A549 treated with AZD9567 at 1 μM for 4 hours (cell line): ENCODE measurements around the gene ANAPC2. TPM values are rescaled to one million over a fixed set of nuclear protein-coding genes. Genes with fewer than 3 reads are reported as not detected.

Experiments used
- total RNA-seq: library from RNA; stranded (reverse); fragments of 200-300 nt; extraction: Qiagen RNA extraction; gene quantifications from 5 replicates; pipeline ENCODE4 v1.2.3, GENCODE V29; 2022; ENCODE audit not compliant: insufficient read depth

The ANAPC2 gene, protein sequence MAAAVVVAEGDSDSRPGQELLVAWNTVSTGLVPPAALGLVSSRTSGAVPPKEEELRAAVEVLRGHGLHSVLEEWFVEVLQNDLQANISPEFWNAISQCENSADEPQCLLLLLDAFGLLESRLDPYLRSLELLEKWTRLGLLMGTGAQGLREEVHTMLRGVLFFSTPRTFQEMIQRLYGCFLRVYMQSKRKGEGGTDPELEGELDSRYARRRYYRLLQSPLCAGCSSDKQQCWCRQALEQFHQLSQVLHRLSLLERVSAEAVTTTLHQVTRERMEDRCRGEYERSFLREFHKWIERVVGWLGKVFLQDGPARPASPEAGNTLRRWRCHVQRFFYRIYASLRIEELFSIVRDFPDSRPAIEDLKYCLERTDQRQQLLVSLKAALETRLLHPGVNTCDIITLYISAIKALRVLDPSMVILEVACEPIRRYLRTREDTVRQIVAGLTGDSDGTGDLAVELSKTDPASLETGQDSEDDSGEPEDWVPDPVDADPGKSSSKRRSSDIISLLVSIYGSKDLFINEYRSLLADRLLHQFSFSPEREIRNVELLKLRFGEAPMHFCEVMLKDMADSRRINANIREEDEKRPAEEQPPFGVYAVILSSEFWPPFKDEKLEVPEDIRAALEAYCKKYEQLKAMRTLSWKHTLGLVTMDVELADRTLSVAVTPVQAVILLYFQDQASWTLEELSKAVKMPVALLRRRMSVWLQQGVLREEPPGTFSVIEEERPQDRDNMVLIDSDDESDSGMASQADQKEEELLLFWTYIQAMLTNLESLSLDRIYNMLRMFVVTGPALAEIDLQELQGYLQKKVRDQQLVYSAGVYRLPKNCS
- total RNA-seq, result 23.3 to 39.2 TPM (median 38.3 TPM) in 5 replicates

DNA sequence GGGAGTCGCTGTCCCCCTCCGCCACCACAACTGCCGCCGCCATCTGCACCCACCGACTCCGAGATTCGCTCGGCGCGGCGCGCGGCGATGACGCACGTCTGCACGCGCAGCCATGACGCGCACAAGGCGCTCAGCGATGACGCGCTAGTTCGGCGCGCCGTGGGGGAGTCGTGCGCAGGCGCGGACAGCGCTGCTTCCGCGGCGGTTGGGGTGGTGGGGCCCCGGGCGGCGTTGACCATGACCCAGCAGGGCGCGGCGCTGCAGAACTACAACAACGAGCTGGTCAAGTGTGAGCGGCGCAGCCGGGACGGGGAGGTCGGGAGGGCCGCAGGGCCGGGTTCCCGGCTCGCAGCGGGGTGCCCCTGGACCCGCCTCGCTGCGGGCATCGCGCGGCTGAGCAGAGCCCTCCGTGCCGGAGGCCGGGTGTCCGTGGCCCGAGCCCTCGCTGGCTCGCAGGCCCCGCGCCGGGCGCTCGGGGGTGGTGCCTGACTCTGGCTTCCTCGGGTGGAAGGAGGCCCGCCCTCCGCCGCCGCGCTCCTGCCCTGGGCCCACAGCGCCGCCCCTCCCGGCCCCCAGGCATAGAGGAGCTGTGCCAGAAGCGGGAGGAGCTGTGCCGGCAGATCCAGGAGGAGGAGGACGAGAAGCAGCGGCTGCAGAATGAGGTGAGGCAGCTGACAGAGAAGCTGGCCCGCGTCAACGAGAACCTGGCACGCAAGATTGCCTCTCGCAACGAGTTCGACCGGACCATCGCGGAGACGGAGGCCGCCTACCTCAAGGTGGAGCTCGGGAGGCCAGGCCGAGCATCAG is at the start of gene ANAPC2, which contains the start of gene SSNA1:
TSS of gene ANAPC2 (minus strand) at position 71 of the 807 bp plus-strand sequence. CDS start at position 43, 28 bp downstream.
TSS of gene SSNA1 (plus strand) at position 187 of the 807 bp plus-strand sequence. CDS start at position 238, 51 bp downstream.

DNA sequence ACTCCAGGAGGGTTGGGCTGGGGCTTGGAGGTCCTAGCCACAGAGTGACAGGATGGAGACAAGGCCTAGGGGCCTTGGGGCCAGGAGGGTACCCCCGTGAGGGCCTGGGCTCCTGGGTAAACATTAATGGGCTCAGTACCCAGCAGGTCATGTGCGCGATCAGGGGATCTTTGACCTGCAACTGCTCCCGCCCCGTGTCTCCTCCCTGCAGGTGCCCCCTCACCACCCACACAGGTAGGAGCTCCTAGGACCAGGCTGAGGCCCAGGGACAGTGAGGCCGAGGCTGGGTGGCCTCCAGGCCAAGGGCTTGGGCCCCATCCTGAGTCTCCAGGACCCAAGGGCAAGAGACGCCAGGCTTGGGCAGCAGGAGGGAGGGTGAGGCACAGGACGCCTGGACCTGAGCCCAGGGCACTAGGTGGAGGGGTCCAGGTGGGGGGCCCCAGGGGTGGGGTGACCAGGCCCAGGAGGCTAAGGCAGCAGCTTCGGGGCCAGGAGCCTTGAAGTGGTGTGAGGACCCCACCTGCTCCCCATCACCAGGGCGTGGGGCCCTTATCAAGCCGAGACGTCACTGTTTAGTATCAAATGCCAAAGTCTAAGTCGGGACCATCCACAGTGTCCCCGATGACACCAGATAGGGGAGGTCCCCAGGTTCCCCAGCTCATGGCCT is 42.5 kb upstream of the ANAPC2 start, which contains the start of gene SLC34A3:
TSS of gene SLC34A3 (plus strand) at position 197 of the 667 bp plus-strand sequence. CDS start 802 bp downstream, outside the sequence.

DNA sequence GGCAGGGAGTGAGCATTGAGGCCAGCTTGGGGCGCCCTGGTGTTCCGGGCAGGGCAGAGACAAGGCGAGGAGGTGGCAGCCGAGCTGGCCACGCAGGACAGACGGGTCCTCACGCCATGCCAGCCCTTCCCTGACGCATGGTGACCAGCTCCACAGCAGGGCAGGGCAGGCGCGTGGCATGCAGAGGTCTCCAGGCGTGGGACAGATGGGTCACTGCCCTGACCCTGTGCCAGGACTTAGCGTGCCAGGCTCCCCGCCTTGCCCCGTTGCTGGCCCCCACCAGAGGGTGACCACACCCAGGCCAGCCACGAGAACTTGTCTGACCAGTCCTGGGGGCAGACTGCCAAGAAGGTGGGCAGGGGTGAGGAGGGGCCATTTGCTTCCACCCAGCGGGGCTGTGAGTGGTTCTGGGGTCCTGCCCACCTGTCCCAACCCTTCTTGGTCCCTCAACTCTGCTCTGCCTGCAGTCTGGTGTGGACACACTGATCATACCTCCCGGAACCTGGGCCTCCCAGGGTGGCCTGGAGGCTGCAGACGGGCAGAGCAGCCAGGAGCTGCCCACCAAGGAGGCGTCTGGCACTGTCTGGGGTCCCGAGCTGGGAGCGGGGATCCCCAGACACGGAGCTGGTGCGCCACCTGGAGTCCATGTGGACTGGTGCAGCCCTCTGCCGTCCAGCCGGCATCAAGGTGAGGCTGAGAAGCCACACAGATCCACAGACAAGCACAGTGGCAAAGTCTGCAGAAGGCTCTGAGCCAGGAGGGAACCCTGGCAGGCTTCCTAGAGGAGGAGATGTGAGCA is 38.9 kb upstream of the ANAPC2 start, which contains the start of gene RNF224:
TSS of gene RNF224 (plus strand) at position 449 of the 799 bp plus-strand sequence. CDS start 834 bp downstream, outside the sequence.

DNA sequence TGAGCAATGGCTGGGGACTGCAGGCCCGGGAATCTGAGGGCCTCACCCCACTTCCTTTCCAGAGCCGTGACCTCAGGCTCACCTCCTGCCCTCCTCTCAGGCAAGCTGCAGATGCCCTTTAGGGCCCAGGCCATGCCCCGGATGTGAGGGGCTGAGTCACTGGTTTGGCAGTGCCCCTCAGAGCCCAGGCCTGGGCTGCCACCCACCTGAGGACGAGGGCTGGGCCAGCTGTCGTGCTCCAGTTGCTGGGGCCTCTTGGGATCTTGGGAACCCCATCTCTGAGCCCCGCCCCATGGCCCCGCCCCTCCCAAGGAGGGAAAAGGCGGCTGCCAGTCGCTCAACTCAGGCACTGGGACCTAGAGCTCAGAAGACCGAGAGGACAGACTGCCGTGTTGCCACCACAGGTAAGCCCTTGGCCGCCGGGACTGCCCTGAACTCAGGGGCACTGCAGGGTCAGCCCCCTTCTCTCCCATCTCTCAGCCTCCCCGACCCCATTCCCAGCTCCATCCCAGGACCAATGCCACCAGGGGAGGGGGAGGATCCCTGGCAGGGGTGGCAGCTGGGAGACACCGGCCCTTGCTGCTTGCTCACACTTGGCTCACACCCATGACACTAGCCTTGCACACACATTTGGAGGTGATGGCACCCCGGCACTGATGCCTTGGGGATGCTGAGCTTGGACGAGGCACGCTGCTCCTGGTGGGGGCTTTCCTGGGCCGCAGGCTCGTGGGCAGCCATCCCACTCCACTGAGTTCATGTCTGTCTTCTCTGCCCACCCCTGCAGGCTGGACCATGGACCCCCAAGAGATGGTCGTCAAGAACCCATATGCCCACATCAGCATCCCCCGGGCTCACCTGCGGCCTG is 36.7 kb upstream of the ANAPC2 start, which contains the start of gene CYSRT1:
TSS of gene CYSRT1 (plus strand) at position 345 of the 865 bp plus-strand sequence. CDS start at position 793, 448 bp downstream.

DNA sequence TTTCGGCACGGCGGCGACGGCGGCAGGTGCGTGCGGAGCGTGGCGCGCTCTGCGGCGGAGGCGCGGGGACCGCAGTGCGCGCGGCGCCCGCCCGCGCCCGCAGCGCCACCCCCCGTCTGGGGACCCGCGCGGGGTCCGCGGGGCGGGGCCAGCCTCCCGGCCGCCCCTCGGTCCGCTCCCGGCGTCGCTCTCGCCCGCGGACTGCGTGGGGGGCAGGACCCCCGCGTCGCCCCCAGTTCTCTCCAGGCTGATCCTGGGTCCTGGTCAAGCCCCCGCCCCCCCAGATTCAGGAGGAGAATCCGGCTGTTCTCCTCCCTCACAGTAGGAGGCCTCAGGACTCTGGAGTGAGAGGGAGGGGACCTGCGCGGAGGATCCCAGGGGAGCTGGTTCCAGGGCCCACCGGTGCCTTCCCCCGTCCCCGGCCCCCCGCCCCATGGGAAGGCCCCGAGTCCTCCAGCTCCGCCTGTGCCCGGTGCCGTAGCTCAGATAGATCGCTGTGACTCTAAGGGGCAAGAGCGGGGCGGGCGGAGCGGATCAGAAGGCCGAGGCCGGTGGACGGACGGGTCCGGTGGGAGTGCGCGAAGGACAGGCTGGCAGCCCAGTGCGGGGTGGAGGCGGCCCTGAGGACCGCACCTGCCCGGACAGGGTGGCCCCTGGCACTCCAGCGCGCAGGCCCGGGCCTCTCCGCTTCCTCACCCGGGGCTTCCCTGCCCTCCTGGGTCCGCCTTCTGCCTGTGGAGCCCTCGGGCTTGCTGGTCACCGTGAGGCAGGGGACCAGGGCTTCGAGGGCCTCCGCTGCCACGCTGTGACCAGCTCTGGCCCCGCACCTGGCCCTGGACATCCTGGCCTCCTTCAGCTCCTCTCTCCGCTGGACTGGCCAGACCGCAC is 34.1 kb upstream of the ANAPC2 start, which contains the start of gene RNF208:
TSS of gene RNF208 (minus strand) at position 51 of the 888 bp plus-strand sequence. CDS start 1,028 bp downstream, outside the sequence.

DNA sequence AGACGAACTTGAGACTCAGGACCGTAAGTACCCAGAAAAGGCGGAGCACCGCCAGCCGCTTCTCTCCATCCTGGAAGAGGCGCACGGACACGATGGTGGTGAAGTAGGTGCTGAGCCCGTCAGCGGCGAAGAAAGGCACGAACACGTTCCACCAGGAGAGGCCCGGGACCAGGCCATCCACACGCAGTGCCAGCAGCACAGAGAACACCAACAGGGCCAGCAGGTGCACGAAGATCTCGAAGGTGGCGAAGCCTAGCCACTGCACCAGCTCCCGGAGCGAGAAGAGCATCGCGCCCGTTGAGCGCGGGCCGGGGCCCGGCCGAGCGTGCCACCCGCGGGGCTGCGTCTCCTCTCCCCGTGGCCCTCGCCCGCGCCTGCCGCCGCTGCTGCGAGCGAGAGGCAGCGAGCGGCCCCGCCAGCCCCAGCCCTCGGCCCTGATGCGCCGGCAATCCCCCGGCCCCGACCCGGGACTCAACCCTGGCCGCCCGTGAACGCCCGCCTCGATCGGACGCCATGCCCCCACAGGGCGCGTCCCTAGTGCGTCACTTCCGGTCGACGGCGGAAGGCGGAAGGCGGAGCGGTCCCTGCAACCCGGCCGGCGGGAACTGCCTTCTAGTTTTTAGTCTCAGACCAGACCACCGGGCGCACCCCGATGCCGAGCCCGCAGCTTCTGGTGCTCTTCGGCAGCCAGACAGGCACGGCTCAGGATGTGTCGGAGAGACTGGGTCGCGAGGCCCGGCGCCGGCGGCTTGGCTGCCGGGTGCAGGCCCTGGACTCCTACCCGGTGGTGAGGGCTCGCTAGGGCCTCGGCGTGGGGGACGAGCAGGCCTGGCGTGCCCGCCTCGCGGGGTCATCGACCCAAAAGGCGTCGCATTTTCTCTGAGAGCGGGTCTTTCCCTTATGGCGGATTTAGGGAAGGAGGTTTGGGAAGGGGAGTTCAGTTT is 17.0 kb upstream of the ANAPC2 start, which contains the start of the genes NDOR1 and TMEM203:
TSS of gene NDOR1 (plus strand) at position 575 of the 944 bp plus-strand sequence. CDS start at position 653, 78 bp downstream.
TSS of gene TMEM203 (minus strand) at position 523 of the 944 bp plus-strand sequence. CDS start at position 289, 234 bp downstream.

DNA sequence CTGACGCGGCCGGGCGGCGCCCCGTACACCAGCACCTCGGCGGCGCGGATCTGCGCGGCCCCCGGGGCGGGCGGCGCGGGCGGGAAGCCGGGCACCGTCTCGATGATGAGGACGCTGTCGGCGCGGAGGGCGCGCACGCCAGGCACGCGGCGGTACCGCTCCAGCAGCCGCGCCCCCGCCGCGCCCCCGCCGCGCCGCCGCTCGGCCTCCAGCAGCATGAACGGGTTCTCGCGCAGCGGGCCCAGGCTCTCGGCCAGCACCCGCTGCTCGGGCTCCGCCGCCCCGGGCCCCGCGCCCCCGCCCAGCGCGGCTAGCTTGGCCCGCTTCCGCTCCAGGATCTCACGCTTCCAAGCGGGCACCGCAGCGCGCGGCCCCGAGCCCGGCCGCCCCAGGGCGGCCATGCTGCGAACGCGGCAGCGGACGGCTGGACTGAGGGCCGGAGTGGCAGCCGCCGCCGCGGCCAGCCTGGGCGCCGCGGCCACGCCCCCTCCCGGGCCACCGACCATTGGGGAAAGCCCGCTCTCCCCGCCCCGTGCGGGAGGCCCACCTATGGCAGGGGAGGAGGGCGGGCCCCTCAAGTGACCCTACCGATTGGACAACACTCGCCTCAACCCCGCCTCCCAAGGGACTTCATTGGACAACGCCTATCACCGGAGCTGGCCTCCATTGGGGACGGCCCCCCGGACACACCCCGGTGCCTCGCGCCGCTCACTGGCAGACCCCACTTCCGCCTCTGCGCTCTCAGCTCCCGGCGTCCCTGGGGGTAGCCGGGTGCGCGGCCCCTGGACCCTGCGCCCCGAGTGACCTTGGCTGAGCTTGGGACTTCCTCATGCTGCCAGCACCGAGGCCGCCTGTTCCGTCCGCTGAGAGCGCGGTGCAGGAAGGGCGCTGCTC is 12.2 kb upstream of the ANAPC2 start, which contains the start of gene TPRN:
TSS of gene TPRN (minus strand) at position 431 of the 894 bp plus-strand sequence. CDS start at position 401, 30 bp downstream.

DNA sequence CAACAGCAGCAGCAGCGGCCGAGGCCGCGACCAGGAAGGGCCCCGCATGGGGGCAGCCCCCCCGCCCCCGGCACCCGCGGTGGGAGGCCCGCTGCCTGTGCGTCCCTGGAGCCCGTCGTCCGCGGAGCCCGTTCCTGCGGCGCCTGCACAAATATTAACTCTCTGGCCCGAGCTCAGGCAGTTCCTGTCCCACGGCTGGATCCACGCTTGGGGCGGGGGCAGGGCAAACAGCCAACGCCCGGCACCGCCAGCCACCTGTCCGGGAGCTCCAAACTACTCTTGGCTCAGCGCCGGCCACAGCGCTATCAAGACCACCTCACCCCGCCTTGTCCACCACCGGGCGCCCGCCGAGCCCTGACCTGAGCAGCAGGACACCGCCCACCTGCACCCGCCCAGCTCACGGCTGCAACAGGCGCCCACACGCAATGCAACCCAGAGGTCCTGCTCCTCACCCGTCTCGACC is 18.4 kb downstream of the ANAPC2 start, which contains the start of gene LRRC26:
TSS of gene LRRC26 (minus strand) at position 156 of the 463 bp plus-strand sequence. CDS start at position 48, 108 bp downstream.

DNA sequence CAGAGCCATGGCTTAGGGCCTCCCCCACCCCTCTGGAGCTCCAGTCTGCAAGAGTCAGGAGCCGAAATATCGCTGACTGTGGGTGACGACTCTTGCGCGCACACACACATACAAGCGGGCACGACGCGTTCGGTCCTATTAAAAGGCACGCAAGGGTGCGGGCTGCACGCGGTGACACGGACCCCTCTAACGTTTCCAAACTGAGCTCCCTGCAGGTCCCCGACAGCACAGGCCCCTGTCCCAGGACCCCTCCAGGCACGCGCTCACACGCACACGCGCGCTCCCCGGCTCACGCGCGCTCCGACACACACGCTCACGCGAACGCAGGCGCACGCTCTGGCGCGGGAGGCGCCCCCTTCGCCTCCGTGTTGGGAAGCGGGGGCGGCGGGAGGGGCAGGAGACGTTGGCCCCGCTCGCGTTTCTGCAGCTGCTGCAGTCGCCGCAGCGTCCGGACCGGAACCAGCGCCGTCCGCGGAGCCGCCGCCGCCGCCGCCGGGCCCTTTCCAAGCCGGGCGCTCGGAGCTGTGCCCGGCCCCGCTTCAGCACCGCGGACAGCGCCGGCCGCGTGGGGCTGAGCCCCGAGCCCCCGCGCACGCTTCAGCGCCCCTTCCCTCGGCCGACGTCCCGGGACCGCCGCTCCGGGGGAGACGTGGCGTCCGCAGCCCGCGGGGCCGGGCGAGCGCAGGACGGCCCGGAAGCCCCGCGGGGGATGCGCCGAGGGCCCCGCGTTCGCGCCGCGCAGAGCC is 49.5 kb downstream of the ANAPC2 start, which contains the start of gene GRIN1:
TSS of gene GRIN1 (plus strand) at position 433 of the 746 bp plus-strand sequence. CDS start 333 bp downstream, outside the sequence.

Other genes starting within 250 kb of the ANAPC2 start
- gene FBXW5, start 243.8 kb downstream of the ANAPC2 start, total RNA-seq, result 62.3 to 108 TPM (median 104 TPM) in 5 replicates
- gene C8G, start 243.3 kb downstream of the ANAPC2 start, total RNA-seq, result 1.0 to 1.7 TPM (median 1.3 TPM) in 4 of 5 replicates, not detected in the other
- gene LCN12, start 236.3 kb downstream of the ANAPC2 start, total RNA-seq, result 1.3 to 2.0 TPM (median 1.6 TPM) in 4 of 5 replicates, not detected in the other
- gene PTGDS, start 211.1 kb downstream of the ANAPC2 start, total RNA-seq, result 0.14 to 0.73 TPM (median 0.66 TPM) in 4 of 5 replicates, not detected in the other
- 0.02 to 0.14 TPM (median 0.10 TPM) in 4 of 5 replicates, not detected in the other for gene LCNL1, start 205.6 kb downstream of the ANAPC2 start, total RNA-seq
- gene PAXX, start 196.1 kb downstream of the ANAPC2 start, total RNA-seq, result 24.8 to 86.1 TPM (median 80.8 TPM) in 5 replicates
- 4.0 to 4.9 TPM (median 4.4 TPM) in 4 of 5 replicates, not detected in the other for gene CLIC3, start 192.0 kb downstream of the ANAPC2 start, total RNA-seq
- 20.0 to 29.5 TPM (median 27.5 TPM) in 5 replicates for gene ABCA2, start 160.3 kb downstream of the ANAPC2 start, total RNA-seq
- gene FUT7, start 156.5 kb downstream of the ANAPC2 start, total RNA-seq, result 0.03 to 0.09 TPM (median 0.03 TPM) in 4 of 5 replicates, not detected in the other
- gene NPDC1, start 142.4 kb downstream of the ANAPC2 start, total RNA-seq, result 49.4 to 88.3 TPM (median 87.7 TPM) in 5 replicates
- 1.4 to 3.0 TPM (median 2.6 TPM) in 5 replicates for gene ENTPD2, start 134.5 kb downstream of the ANAPC2 start, total RNA-seq
- gene SAPCD2, start 118.0 kb downstream of the ANAPC2 start, total RNA-seq, result 14.9 to 28.4 TPM (median 24.6 TPM) in 5 replicates
- 9.8 to 16.4 TPM (median 11.7 TPM) in 5 replicates for gene UAP1L1, start 111.0 kb downstream of the ANAPC2 start, total RNA-seq
- 40.8 to 56.5 TPM (median 52.7 TPM) in 5 replicates for gene MAN1B1, start 101.6 kb downstream of the ANAPC2 start, total RNA-seq
- gene DPP7, start 73.8 kb downstream of the ANAPC2 start, total RNA-seq, result 65.1 to 122 TPM (median 115 TPM) in 5 replicates
- gene GRIN1, start 49.4 kb downstream of the ANAPC2 start, total RNA-seq, result 0.19 to 0.95 TPM (median 0.29 TPM) in 4 of 5 replicates, not detected in the other
- gene LRRC26, start 18.5 kb downstream of the ANAPC2 start, total RNA-seq, result 0.99 to 1.8 TPM (median 1.3 TPM) in 4 of 5 replicates, not detected in the other
- gene TMEM210, start 16.5 kb downstream of the ANAPC2 start, total RNA-seq, result not detected in 5 replicates
- 119 to 158 TPM (median 150 TPM) in 5 replicates for gene SSNA1, start 116 bp upstream of the ANAPC2 start, total RNA-seq
- 9.3 to 14.1 TPM (median 12.9 TPM) in 5 replicates for gene TPRN, start 12.2 kb upstream of the ANAPC2 start, total RNA-seq
- gene TMEM203, start 17.1 kb upstream of the ANAPC2 start, total RNA-seq, result 32.0 to 48.4 TPM (median 46.4 TPM) in 5 replicates
- gene NDOR1, start 17.1 kb upstream of the ANAPC2 start, total RNA-seq, result 10.9 to 20.2 TPM (median 20.0 TPM) in 5 replicates
- 1.7 to 2.3 TPM (median 1.8 TPM) in 4 of 5 replicates, not detected in the other for gene RNF208, start 33.7 kb upstream of the ANAPC2 start, total RNA-seq
- 1.7 to 4.2 TPM (median 3.2 TPM) in 5 replicates for gene CYSRT1, start 36.6 kb upstream of the ANAPC2 start, total RNA-seq
- 0.17 to 0.29 TPM (median 0.22 TPM) in 4 of 5 replicates, not detected in the other for gene RNF224, start 38.9 kb upstream of the ANAPC2 start, total RNA-seq
- gene SLC34A3, start 42.3 kb upstream of the ANAPC2 start, total RNA-seq, result 0.06 to 0.14 TPM (median 0.10 TPM) in 4 of 5 replicates, not detected in the other
- gene TUBB4B, start 52.7 kb upstream of the ANAPC2 start, total RNA-seq, result 802 to 950 TPM (median 862 TPM) in 5 replicates
- not detected in 5 replicates for gene STPG3, start 62.7 kb upstream of the ANAPC2 start, total RNA-seq
- gene NELFB, start 66.8 kb upstream of the ANAPC2 start, total RNA-seq, result 48.5 to 62.6 TPM (median 57.4 TPM) in 5 replicates
- gene TOR4A, start 89.2 kb upstream of the ANAPC2 start, total RNA-seq, result 15.9 to 26.2 TPM (median 25.4 TPM) in 5 replicates
- 3.9 to 6.3 TPM (median 4.6 TPM) in 5 replicates for gene NRARP, start 113.7 kb upstream of the ANAPC2 start, total RNA-seq
- gene EXD3, start 234.6 kb upstream of the ANAPC2 start, total RNA-seq, result 5.9 to 7.2 TPM (median 6.7 TPM) in 5 replicates
- 1.3 to 2.0 TPM (median 1.9 TPM) in 4 of 5 replicates, not detected in the other for gene NOXA1, start 234.8 kb upstream of the ANAPC2 start, total RNA-seq